Epithelial cell of proximal tubule (primary cell): ENCODE data around the gene CD79B. TPM values are rescaled to one million over a fixed set of nuclear protein-coding genes. Genes with fewer than 3 reads are reported as not detected.

Source experiments
- DNase-seq: peaks from one replicate; pipeline ENCODE4 v3.0.0-alpha.2; 2011; ENCODE audit warnings: low read depth
- H3K4me3 ChIP-seq: 2 replicates; pipeline ENCODE4 v1.5.1; 2011; ENCODE audit warnings: low read depth, mild to moderate bottlenecking, low read length
- total RNA-seq: library from RNA; depleted of rRNA; stranded (reverse); fragments of >200 nt; gene quantifications from 2 replicates; pipeline ENCODE4 v1.2.3, GENCODE V29; 2015
- TF ChIP-seq, protein P1 (sequence below): conservative IDR thresholded peaks from 2 replicates; pipeline ENCODE4 v1.5.1; 2012; ENCODE audit warnings: low read depth, mild to moderate bottlenecking, low read length

The CD79B gene
- total RNA-seq, 1 donor from 2014 or later: not detected

DNA sequence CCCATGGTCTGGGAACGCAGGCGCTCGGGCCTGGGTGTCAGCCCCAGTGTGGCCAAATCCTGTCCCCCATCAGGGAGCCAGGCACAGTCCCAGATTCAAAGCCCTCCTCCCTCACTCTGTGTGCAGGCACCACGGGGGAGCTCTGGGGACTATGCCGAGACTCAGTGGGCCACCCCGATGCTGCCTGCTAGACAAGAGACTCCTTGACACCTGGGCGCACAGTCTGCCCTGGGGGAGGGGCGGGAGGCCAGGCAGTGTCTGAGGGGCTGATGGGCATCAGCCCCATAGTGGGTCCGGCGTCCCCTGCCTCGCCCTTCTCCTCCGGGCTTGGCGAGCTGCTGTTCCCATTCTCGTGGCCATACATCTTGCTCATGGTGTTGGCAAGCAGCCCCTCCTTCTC lies 8.5 kb upstream of the CD79B start:
- TF ChIP-seq, protein P1, sequence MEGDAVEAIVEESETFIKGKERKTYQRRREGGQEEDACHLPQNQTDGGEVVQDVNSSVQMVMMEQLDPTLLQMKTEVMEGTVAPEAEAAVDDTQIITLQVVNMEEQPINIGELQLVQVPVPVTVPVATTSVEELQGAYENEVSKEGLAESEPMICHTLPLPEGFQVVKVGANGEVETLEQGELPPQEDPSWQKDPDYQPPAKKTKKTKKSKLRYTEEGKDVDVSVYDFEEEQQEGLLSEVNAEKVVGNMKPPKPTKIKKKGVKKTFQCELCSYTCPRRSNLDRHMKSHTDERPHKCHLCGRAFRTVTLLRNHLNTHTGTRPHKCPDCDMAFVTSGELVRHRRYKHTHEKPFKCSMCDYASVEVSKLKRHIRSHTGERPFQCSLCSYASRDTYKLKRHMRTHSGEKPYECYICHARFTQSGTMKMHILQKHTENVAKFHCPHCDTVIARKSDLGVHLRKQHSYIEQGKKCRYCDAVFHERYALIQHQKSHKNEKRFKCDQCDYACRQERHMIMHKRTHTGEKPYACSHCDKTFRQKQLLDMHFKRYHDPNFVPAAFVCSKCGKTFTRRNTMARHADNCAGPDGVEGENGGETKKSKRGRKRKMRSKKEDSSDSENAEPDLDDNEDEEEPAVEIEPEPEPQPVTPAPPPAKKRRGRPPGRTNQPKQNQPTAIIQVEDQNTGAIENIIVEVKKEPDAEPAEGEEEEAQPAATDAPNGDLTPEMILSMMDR: no peak
- H3K4me3 ChIP-seq: no peak overlapping the region
- no peak for DNase-seq

DNA sequence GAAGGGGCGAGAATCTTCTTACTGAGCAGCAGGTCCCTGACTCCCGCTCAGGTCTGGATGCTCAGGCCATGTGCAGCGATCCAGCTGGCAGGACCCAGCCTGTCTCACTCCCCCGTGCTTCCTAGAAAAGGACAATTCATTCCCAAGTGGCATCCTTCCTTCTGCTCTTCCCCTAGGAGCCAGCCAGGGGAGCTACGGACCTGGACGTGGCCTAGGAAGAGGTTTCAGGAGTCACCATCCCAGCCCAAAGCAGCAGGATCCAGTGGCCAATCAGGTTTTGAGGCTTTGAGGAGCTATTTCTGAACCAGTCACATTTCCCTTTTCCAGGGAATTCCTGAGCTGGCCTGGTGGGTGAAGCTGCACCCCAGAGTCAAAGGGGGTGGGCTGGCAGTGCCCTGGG lies 7.8 kb upstream of the CD79B start:
- no peak for DNase-seq

DNA sequence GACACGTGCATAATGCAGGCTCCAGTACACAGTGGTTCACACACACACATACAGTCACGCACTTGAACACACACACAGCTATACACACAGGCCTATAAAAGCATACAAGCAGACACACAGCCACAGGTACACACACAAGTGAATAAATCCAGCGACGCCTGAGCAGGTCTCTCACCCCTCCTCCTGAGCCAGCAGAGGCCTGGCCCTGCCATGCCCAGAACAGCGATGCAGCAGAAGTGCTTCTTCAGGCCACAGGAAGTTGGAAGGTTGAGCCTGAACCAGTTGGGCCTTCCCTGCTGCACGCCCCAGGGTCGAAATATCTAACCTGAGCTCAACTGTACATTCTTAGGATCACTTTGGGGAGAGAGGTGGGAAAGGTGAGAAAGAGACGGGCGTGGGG lies 7.3 kb upstream of the CD79B start:
- DNase-seq: no peak
- no peak overlapping the region for H3K4me3 ChIP-seq
- TF ChIP-seq, protein P1: no peak

More for the DNA sequence above, 7.8 kb upstream of the CD79B start:
- TF ChIP-seq, protein P1: no peak
- no peak overlapping the region for H3K4me3 ChIP-seq

DNA sequence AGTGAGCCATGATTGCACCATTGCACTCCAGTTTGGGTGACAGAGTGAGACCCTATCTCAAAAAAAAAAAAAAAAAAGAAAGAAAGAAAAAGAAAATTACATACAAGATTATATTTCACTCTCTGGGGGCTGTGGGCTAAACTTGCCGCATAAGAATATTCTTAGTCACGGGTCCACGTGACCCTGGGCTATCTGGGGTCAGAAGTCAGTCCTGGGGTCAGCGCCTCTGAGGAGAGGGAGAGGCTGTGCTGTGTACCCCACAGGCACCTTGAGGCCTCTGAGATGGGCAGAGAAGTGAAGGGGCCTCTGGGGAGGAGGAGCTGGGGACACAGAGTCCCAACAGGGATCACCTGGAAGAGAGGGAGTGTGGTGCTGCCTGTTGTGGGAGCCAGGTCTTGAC lies 5.8 kb upstream of the CD79B start:
- TF ChIP-seq, protein P1: no peak
- H3K4me3 ChIP-seq: no peak overlapping the region
- no peak for DNase-seq

DNA sequence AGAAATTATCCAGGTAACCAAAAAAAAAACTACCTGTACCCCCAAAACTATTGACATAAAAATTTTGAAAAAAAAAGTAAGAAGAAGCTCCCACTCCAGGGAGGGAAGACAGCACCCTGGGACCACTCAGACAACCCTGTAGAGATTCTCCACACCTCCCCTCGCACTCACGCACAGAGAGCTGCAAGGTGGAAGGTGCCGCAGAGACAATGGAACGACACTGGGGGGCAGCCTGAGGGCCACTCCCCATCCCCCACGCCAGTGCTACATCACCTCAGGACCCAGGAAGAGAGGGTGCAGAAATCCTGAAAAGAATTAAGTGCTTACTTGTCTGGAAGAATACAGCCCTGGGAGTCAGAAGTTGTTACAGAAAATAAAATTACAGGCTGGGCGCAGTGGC lies 5.2 kb upstream of the CD79B start:
- no peak for DNase-seq
- no peak overlapping the region for H3K4me3 ChIP-seq
- TF ChIP-seq, protein P1: no peak

DNA sequence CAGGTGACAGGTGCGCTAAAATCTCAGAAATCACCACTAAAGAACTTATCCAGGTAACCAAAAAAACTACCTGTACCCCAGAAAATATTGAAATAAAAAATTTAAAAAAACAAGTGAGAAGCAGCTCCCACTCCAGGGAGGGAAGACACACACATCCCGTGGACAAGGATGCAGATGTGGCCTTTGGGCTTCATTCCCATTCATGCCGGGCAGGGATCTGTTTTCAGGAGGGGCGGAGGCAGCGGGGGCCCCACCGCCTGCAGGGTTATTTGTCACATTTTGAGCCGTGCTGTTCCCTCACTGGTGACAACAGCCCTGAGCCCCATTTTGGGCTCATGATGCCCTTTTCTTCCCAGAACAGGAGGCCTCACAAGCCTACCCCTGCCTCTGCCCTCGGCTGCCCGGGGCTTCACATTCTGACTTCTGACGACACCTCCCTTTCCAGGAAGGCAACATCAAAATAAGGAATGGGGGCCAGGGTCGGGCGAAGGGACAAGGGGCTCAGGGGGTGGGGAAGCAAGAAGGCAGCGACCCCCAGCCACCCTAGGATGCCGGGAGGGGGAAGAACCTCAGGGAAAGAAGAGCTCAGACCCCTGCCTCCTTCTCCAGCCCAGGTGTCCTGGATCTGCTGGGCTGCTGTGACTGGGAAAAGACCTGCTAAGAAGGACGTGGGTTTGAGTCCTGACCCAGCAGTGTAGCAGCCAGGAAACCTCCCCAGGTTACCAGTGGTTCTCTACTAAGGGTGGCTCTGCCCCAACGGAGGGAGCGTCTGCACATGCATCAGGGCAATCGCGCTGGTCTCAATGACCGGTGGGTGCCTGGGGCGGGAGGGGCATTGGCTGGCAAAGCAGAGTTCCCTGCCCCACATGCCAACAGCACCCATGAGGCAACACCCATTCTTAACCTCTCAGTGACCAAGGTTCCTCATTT lies 2.3 kb upstream of the CD79B start:
- no peak overlapping the region for H3K4me3 ChIP-seq
- DNase-seq: no peak
- TF ChIP-seq, protein P1: no peak

DNA sequence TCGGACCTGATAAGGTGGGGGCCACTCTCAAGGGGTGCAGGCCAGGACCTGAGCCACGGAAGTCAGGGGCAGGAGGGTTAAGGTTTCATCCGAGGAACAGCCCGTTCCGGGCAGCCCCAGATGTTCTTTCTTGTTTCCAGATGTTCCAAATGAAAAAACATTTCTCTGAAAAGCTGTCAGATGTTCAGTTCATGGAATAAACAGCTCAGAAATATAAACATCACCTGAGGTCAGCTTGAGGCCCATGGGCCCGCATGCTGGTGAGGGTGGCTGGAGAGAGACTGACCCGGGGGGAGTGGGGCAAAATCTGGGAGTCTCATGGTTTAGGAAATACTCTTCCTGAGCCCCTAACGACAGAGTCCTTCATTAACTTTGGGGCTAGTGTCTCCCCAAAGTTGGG lies 1.5 kb upstream of the CD79B start:
- TF ChIP-seq, protein P1: no peak
- no peak for DNase-seq
- H3K4me3 ChIP-seq: no peak overlapping the region
